GM18951 (cell line): ENCODE measurements around the gene PHF5A.

ENCODE experiments used
- POLR2A ChIP-seq: IDR thresholded peaks from 4 replicates; pipeline ENCODE4 v1.6.1; 2011; ENCODE audit warnings: mild to moderate bottlenecking; ENCODE audit not compliant: insufficient read length, insufficient read depth; ENCODE audit errors: extremely low read depth
- in situ Hi-C: fragments of 300-500 bp; cut with MboI; formaldehyde crosslinking; loops from one replicate; pipeline ENCODE4 v1.12.0; 2022; ENCODE audit warnings: low sequenced_read_pairs, mixed read lengths, inconsistent platforms; ENCODE audit not compliant: unreplicated experiment

Gene PHF5A

GRCh38 chr22:41431656-41432055 is 36.8 kb downstream of the PHF5A start:
- no peak for TF ChIP-seq POLR2A
- in situ Hi-C loops, result no loop called here

DNA sequence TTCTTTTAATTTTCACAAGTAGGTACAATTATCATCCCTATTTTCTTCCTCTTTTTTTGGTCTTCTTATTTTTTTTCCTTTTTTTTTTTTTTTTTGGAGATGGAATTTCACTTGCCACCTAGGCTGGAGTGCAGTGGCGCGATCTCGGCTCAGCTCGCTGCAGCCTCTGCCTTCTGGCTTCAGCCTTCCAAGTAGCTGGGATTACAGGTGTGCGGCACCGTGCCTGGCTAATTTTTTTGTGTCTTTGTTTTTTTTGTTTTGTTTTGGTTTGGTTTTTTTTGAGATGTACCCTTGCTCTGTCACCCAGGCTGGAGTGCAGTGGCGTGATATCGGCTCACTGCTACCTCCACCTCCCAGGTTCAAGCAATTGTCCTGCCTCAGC is 38.5 kb downstream of the PHF5A start:
- in situ Hi-C loops, result no loop called here
- TF ChIP-seq POLR2A, result no peak

DNA sequence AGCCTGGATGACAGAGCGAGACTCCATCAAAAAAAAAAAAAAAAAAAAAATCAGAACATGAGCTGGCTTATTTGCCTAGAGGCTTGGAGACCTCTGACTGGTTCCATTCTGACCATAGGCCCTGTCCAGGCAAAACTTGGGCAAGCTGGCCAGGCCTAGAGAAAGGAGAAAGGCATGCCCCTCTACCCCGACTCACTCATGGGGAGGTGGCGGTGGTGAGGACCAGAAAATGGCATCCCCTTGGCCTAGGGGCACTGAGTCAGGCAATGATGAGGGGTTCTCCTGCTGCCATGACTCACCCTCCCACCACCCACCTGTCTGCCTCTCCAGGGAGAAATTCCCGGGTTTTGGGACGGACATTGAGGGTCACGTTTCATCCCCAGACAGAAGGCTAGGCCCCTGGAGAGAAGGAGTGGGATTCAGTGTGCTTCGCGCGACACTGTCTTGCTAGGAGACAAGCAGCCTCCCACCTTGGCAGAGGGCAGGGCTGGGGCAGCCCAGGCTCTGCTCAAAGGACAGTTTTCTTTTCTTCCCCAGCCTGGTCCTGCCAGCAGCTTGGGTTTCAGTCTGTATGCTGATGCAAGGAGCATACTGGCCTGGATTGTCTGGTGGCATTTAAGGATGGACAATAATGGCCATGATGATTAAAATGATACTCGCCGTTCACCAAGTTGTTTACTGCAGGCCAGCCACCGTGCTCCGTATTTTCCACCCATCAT is 39.1 kb downstream of the PHF5A start:
- no peak for TF ChIP-seq POLR2A
- in situ Hi-C loops, result no loop called here

DNA sequence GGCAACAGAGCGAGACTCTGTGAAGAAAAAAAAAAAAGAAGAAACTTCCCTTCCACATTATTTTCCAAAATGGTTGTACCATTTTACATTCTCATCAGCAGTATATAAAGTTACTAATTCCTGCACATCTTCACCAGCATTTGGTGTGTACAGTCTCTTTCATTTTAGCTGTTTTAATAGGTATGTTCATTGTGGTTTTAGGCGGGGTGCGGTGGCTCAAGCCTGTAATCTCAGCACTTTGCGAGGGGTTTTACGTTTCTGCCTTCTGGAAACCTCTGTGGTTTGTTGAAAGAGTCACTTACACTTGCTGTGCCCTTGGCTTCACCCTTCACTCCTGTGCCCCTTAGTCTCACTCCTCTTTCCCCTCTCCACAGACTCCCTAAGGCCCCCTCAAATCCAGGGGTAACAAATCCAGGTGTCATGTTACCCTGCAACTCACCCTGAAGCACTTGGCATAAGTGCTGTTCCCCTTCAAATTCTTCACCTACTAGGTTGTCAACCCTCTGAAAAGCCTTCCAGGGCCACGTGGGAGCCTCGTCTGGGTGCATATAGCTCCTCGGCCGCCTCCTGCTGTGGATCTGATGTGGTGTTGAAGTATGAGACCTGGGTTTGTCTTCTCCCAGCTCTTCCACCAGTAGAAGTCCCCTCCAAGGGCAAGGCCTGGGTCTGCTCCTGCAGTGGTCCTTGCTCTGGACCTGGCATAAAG is 42.7 kb downstream of the PHF5A start:
- no peak for TF ChIP-seq POLR2A
- in situ Hi-C loops, result no loop called here

DNA sequence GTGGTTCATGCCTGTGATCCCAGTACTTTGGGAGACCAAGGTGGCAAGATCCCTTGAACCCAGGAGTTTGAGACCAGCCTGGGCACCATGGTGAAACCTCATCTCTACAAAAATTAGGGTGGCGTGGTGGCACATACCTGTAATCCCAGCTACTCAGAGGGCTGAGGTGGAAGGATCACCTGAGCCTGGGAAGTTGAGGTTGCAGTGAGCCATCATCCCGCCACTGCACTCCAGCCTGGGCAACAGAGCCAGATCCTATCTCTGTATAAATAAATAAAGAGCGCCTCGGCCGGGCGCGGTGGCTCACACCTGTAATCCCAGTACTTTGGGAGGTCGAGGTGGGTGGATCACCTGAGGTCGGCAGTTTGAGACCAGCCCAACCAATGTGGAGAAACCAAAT is 49.8 kb downstream of the PHF5A start:
- no peak for TF ChIP-seq POLR2A
- in situ Hi-C loops, result no loop called here

DNA sequence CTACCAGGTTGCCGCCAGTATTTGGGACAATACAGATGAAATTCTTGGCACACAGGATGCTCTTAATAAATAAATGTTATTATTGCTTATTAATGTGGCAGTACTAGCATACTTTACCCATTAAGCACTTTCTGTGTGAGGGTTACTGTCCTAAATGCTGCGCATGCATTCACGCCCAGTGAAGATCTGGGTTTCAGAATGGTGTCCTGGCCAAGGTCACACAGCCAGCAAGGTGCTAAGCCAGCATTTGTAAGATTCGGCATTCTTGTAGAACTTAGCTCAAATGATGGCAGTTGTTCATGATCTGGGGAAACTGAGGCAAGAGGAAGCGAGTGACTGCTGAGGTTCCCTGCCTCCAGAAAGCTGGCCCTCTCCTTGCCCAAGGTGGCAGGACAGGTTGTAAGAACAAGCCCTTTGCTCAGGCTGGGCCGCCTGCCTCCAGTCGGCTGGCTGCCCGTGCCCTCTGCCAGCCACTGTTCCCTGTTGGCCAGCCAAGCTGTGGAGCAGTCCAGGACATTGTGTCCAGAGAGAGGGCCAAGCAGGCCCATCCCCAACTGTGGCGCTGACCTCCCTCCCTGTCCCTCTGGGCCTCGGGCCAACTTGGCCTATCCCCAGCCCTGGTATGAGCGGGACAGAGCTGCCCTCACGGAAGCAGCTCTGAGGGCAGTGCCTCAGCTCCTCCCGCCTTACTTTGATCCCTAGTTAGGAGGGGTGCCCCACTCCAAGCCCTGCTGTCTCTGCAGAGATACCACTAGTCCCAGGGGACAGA is 50.7 kb downstream of the PHF5A start:
- in situ Hi-C loops, result no loop called here
- TF ChIP-seq POLR2A, result no peak

DNA sequence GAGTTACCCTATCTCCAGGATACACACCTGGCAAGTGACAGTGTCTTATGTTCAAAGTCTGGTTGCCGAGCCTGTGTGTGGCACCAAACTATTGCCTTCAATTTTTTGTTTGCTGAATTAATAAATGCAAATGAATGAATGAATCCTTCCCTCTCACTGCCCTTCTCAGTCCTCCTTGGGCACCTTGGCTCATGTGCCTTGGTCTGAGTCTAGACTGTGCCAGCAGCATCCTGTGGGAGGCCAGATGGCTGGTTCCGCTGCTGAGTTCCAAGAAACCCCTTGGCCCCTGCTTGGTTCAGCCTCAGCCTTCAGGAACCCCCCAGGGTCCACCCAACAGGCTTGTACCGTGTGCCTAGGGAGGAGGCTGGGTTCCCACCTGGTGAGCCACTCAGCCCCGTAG is 52.9 kb downstream of the PHF5A start:
- no peak for TF ChIP-seq POLR2A
- in situ Hi-C loops, result no loop called here

- in situ Hi-C loops, result no loop called here
- TF ChIP-seq POLR2A, result no peak
Observed at GRCh38 chr22:41411021-41411851, 57.3 kb downstream of the PHF5A start.

- no peak for TF ChIP-seq POLR2A
- in situ Hi-C loops, result no loop called here
Observed at GRCh38 chr22:41410311-41410751, 58.2 kb downstream of the PHF5A start.
